ENCODE results near the gene MDH2.
A peak's percentile ranks its signal among the peaks of the same experiment; 100 is the strongest.
"Not testable (repeated sequence)": the region's sequence is repeated elsewhere in the genome, so short reads cannot be mapped to it uniquely, and the experiment has no call there.

MDH2 gene

GRCh38 chr7:76087362-76087791 is 39.5 kb downstream of the MDH2 start:
- H3K27ac ChIP-seq (ENCODE audit: low read depth, low read length, severe bottlenecking); H3K4me3 ChIP-seq (ENCODE audit: extremely low read depth, insufficient read depth, low read length, poor library complexity, severe bottlenecking); H3K4me1 ChIP-seq (ENCODE audit: control insufficient read depth, insufficient read depth, low read length, poor library complexity, severe bottlenecking); H3K9me3 ChIP-seq (ENCODE audit: control insufficient read depth, low read length); H3K36me3 ChIP-seq (ENCODE audit: control insufficient read depth, insufficient read depth, low read length): not testable (repeated sequence)
- WGBS, 2 experiments (ENCODE audit: insufficient coverage in 2 of 2), result 100% methylated on average over 3 of the region's 5 CpGs; no CpG with 5 or more reads in 1 of the 2 experiments

DNA sequence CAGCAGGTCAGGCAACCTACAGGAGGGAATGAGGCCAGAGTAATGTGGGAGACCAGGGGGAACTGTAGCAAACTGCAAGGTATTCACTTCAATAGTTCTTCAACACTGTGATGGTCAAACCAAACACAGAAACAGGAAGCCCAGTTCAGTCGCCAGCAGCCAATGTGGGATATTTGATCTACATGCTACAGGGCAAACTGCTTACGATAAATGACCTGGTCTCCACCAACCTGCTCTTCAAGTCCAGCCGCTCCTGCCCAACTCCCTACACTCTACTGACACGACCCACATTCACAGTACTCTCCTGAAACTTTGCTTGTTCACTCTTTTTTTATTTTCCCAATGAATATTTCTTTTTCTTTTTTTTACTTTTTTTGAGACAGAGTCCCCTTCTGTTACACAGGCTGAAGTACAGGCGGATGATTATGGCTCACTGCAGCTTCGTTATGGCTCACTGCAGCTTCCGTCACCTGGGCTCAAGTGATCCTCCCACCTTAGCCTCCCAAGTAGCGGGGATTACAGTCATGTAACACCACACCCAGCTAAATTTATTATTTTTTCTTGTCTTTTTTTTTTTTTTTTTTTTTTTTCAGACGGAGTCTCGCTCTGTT is 42.1 kb downstream of the MDH2 start:
- 86 to 91% methylated on average over 5 to 7 of the region's 10 CpGs for WGBS, 2 experiments (ENCODE audit: insufficient coverage in 2 of 2)
- no peaks in the 10 kb centered on the region for H3K4me1 ChIP-seq (ENCODE audit: control insufficient read depth, insufficient read depth, low read length, poor library complexity, severe bottlenecking)

GRCh38 chr7:76091506-76091905 is 43.6 kb downstream of the MDH2 start:
- no peak overlapping the region for H3K27ac ChIP-seq (ENCODE audit: low read depth, low read length, severe bottlenecking)
- WGBS, 2 experiments (ENCODE audit: insufficient coverage in 2 of 2), result 80 to 100% methylated on average over 1 of the region's 5 CpGs

More for the DNA sequence above, 42.1 kb downstream of the MDH2 start:
- Histone ChIP-seq H3K4me3 (ENCODE audit: extremely low read depth, insufficient read depth, low read length, poor library complexity, severe bottlenecking) (no peak overlapping the region), H3K27ac (ENCODE audit: low read depth, low read length, severe bottlenecking) (no peak overlapping the region), H3K9me3 (ENCODE audit: control insufficient read depth, low read length) (no peaks in the 10 kb centered on the region), H3K36me3 (ENCODE audit: control insufficient read depth, insufficient read depth, low read length) (no peaks in the 10 kb centered on the region)

DNA sequence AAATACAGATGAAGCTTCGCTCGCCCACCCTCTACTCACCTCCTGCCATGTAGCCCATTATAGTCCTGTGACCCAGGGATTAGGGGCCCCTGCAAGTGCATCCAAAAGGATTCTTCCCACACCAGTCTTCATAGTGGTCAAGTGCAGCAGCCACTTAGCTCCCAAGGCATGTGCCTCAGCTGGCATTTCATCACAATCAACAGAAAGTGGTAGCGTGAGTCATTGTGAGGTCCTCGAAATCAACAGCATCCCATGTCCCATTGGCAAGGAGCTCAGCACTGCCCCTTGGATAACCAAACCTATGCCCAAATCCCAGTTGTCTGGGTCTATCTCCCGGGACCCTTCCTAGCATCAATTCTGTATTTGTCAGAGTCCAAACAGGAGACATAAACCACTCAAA is 45.6 kb downstream of the MDH2 start:
- H3K27ac ChIP-seq (ENCODE audit: low read depth, low read length, severe bottlenecking); H3K36me3 ChIP-seq (ENCODE audit: control insufficient read depth, insufficient read depth, low read length); H3K4me3 ChIP-seq (ENCODE audit: extremely low read depth, insufficient read depth, low read length, poor library complexity, severe bottlenecking); H3K9me3 ChIP-seq (ENCODE audit: control insufficient read depth, low read length); H3K4me1 ChIP-seq (ENCODE audit: control insufficient read depth, insufficient read depth, low read length, poor library complexity, severe bottlenecking): not testable (repeated sequence)
- WGBS, 2 experiments (ENCODE audit: insufficient coverage in 2 of 2), result 94 to 95% methylated on average over 4 of the region's 5 CpGs

More at GRCh38 chr7:76091506-76091905, 43.6 kb downstream of the MDH2 start:
- Histone ChIP-seq H3K9me3 (ENCODE audit: control insufficient read depth, low read length) (no peaks in the 10 kb centered on the region), H3K36me3 (ENCODE audit: control insufficient read depth, insufficient read depth, low read length) (no peaks in the 10 kb centered on the region), H3K4me3 (ENCODE audit: extremely low read depth, insufficient read depth, low read length, poor library complexity, severe bottlenecking) (no peak overlapping the region), H3K4me1 (ENCODE audit: control insufficient read depth, insufficient read depth, low read length, poor library complexity, severe bottlenecking) (no peaks in the 10 kb centered on the region)

DNA sequence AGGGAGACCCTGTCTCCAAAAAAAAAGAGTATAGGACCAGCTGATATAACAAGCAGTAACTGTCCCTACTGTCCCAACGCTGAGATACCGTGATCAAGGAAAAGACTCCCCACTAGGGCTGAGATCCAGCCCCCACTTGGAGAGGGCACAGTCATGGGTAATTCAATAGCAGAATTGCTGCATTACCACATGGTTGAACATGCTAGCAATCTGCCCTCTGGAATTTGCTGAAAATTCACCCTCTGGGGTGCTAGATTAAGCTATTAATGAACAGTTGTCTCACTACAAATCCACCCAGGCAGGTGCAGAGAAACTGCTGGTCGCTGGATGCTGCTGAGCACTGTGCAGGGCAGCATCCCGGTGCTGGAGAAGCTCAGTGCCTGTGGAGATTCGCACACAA is 46.4 kb downstream of the MDH2 start:
- not testable (repeated sequence) for H3K4me3 ChIP-seq (ENCODE audit: extremely low read depth, insufficient read depth, low read length, poor library complexity, severe bottlenecking); H3K36me3 ChIP-seq (ENCODE audit: control insufficient read depth, insufficient read depth, low read length); H3K9me3 ChIP-seq (ENCODE audit: control insufficient read depth, low read length); H3K27ac ChIP-seq (ENCODE audit: low read depth, low read length, severe bottlenecking); H3K4me1 ChIP-seq (ENCODE audit: control insufficient read depth, insufficient read depth, low read length, poor library complexity, severe bottlenecking)
- 83 to 93% methylated on average over 3 to 5 of the region's 5 CpGs for WGBS, 2 experiments (ENCODE audit: insufficient coverage in 2 of 2)

DNA sequence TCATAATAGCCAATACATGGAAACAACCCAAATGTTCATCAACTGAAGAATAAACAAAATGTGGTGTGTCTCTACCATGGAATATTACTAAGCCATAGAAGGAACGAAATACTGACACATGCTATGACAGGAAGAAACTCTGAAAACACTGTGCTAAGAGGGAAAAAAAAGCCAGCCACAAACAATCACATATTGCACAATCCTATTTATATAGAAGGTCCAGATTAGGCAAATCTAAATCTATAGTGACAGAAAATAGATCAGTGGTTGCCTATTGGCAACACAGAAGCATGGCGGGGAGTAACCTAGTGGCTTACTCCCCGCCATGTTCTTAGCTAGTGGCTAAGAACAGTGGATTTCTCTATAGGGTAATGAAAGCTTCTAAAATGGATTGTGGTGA is 48.0 kb downstream of the MDH2 start:
- no peaks in the 10 kb centered on the region for H3K9me3 ChIP-seq (ENCODE audit: control insufficient read depth, low read length)
- no peaks in the 10 kb centered on the region for H3K36me3 ChIP-seq (ENCODE audit: control insufficient read depth, insufficient read depth, low read length)
- H3K4me3 ChIP-seq (ENCODE audit: extremely low read depth, insufficient read depth, low read length, poor library complexity, severe bottlenecking), result no peak overlapping the region
- H3K4me1 ChIP-seq (ENCODE audit: control insufficient read depth, insufficient read depth, low read length, poor library complexity, severe bottlenecking), result no peaks in the 10 kb centered on the region
- 100% methylated on average over 1 to 2 of the region's 3 CpGs for WGBS, 2 experiments (ENCODE audit: insufficient coverage in 2 of 2)
- H3K27ac ChIP-seq (ENCODE audit: low read depth, low read length, severe bottlenecking), result no peak overlapping the region

DNA sequence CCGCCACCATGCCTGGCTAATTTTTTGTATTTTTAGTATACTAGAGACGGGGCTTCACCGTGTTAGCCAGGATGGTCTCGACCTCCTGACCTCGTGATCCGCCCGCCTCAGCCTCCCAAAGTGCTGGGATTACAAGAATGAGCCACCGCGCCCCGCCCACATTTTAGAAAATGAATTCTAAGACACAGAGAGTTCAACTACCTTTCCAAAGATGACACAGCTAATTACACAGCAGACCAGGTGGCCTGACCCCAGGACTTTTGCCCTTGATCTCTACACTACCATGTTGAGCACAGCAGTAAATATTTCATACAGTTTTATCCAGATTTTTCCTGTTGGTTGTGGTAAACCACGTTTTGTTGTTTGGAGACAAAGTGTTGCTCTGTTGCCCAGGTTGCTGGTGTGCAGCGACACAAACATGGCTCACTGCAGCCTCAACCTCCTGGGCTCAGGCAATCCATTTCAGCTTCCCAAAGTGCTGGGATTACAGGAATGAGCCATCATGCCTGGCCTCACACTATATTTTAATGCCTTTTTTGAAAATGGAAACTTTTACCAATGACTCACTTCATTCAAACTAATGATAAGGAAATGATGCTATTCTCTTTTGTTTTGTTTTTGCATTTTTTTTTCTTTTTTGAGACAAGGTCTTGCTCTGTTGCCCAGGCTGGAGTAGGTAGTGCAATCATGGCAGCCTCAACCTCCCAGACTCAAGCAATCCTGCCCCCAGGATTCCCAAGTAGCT is 54.0 kb downstream of the MDH2 start:
- H3K4me3 ChIP-seq (ENCODE audit: extremely low read depth, insufficient read depth, low read length, poor library complexity, severe bottlenecking); H3K27ac ChIP-seq (ENCODE audit: low read depth, low read length, severe bottlenecking); H3K4me1 ChIP-seq (ENCODE audit: control insufficient read depth, insufficient read depth, low read length, poor library complexity, severe bottlenecking); H3K9me3 ChIP-seq (ENCODE audit: control insufficient read depth, low read length); H3K36me3 ChIP-seq (ENCODE audit: control insufficient read depth, insufficient read depth, low read length): not testable (repeated sequence)
- 87 to 88% methylated on average over 9 to 12 of the region's 12 CpGs for WGBS, 2 experiments (ENCODE audit: insufficient coverage in 2 of 2)

- not testable (repeated sequence) for H3K4me1 ChIP-seq (ENCODE audit: control insufficient read depth, insufficient read depth, low read length, poor library complexity, severe bottlenecking); H3K36me3 ChIP-seq (ENCODE audit: control insufficient read depth, insufficient read depth, low read length); H3K9me3 ChIP-seq (ENCODE audit: control insufficient read depth, low read length); H3K27ac ChIP-seq (ENCODE audit: low read depth, low read length, severe bottlenecking); H3K4me3 ChIP-seq (ENCODE audit: extremely low read depth, insufficient read depth, low read length, poor library complexity, severe bottlenecking)
- WGBS, 2 experiments (ENCODE audit: insufficient coverage in 2 of 2), result no CpG with 5 or more reads among the region's 2 CpGs
Observed at GRCh38 chr7:76103788-76104187, 55.9 kb downstream of the MDH2 start.

GRCh38 chr7:76106130-76106529 is 58.2 kb downstream of the MDH2 start:
- 93 to 95% methylated on average over 5 to 6 of the region's 6 CpGs for WGBS, 2 experiments (ENCODE audit: insufficient coverage in 2 of 2)
- H3K36me3 ChIP-seq (ENCODE audit: control insufficient read depth, insufficient read depth, low read length); H3K9me3 ChIP-seq (ENCODE audit: control insufficient read depth, low read length); H3K4me1 ChIP-seq (ENCODE audit: control insufficient read depth, insufficient read depth, low read length, poor library complexity, severe bottlenecking); H3K4me3 ChIP-seq (ENCODE audit: extremely low read depth, insufficient read depth, low read length, poor library complexity, severe bottlenecking); H3K27ac ChIP-seq (ENCODE audit: low read depth, low read length, severe bottlenecking): not testable (repeated sequence)

DNA sequence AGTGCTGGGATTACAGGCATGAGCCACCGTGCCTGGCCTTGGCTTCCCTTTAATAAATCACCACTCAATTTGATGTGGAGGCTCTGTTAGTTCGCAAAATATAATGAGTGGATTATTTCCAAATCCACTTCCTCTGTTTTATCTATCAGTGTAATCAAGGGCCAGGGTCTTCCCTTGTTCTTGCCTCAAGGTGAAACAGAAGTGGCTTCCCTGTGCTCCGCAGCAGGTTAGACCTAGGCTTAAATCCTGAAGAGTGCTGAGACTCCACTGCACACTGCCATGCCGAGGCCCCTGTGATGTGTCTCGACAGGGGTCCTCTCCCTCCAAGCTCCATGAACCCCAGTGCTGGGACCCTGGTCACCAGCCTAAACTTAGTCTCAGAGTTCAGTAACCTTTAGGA is 59.0 kb downstream of the MDH2 start:
- 94 to 97% methylated on average over 3 to 5 of the region's 5 CpGs for WGBS, 2 experiments (ENCODE audit: insufficient coverage in 2 of 2)
- Histone ChIP-seq H3K36me3 (ENCODE audit: control insufficient read depth, insufficient read depth, low read length) (no peaks in the 10 kb centered on the region), H3K4me1 (ENCODE audit: control insufficient read depth, insufficient read depth, low read length, poor library complexity, severe bottlenecking) (peaks cover 5% of the 10 kb centered on the region), H3K27ac (ENCODE audit: low read depth, low read length, severe bottlenecking) (no peak overlapping the region), H3K4me3 (ENCODE audit: extremely low read depth, insufficient read depth, low read length, poor library complexity, severe bottlenecking) (no peak overlapping the region), H3K9me3 (ENCODE audit: control insufficient read depth, low read length) (no peaks in the 10 kb centered on the region)

DNA sequence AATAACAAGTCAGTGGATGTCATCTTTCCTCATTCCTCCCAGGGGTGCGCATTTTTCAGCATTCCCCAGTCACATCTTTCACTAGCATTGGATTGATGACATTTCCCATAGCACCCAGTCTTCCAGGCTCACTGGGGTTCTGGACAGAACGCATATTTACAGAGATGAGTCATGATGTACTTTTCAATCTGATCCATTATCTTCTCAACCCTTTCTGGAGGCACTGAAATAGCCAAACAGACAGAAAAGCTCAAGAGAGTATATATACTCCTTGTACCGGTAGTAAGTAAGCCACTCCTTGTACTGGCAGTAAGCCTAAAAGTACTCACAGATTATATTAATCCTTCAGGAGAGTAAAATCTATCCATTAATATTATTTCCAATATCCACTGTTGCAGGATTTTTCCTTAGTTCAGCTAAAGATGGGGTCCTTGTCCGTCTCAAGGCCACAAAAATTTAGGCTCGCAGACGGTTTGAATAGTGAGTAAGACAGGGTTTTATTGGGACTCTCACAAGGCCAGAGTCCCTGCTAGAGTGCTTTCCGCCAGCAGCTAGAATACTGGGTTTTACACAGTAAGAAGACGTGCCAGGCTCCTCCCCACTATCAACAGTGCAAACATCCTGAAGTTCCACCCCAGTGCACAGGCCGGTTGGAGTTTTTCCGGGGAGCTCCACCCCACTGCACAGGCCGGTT is 60.8 kb downstream of the MDH2 start:
- Histone ChIP-seq H3K4me3 (ENCODE audit: extremely low read depth, insufficient read depth, low read length, poor library complexity, severe bottlenecking) (no peak overlapping the region), H3K36me3 (ENCODE audit: control insufficient read depth, insufficient read depth, low read length) (no peaks in the 10 kb centered on the region), H3K27ac (ENCODE audit: low read depth, low read length, severe bottlenecking) (peak overlapping the region; percentile 77), H3K4me1 (ENCODE audit: control insufficient read depth, insufficient read depth, low read length, poor library complexity, severe bottlenecking) (peaks cover 5% of the 10 kb centered on the region), H3K9me3 (ENCODE audit: control insufficient read depth, low read length) (no peaks in the 10 kb centered on the region)
- 95 to 100% methylated on average over 5 to 8 of the region's 11 CpGs for WGBS, 2 experiments (ENCODE audit: insufficient coverage in 2 of 2)
